Common myeloid progenitor, CD34-positive (primary cell): ENCODE results near the gene CSAG1.
"Not testable (repeated sequence)": the region's sequence is repeated elsewhere in the genome, so short reads cannot be mapped to it uniquely, and the experiment has no call there.

Source experiments
- CTCF ChIA-PET: fragments of 350-600 bp; sonication (Branson Sonifier 250); formaldehyde crosslinking; loops from one replicate; lab custom pipeline; 2021; ENCODE audit warnings: antibody characterized with exemption; lab: Charles Lee
- POLR2A ChIA-PET: fragments of 350-600 bp; sonication (Branson Sonifier 250); formaldehyde crosslinking; loops from one replicate; lab custom pipeline; 2021; ENCODE audit warnings: antibody characterized with exemption; lab: Charles Lee
- DNase-seq, 3 donors: peaks; one replicate each; pipeline versions ENCODE4 v3.0.0 to v3.0.0-alpha.2; 2013
- H3K27ac ChIP-seq, 2 experiments: 1 replicate in 1 of 2; 2 replicates in 1 of 2; pipeline ENCODE4 v1.7.0; 2013; ENCODE audit warnings: inconsistent platforms in 2 of 2, low read length in 2 of 2, mild to moderate bottlenecking in 2 of 2, low read depth in 1 of 2, moderate library complexity in 1 of 2; ENCODE audit not compliant: severe bottlenecking in 2 of 2, insufficient read depth in 1 of 2, poor library complexity in 1 of 2
- H3K27me3 ChIP-seq, 5 experiments: replicated peaks in 2 of 5; 1 replicate in 3 of 5; 2 replicates in 2 of 5; pipeline versions ENCODE4 v1.6.1 to v1.7.0; 2013; ENCODE audit warnings: low read length in 4 of 5, mild to moderate bottlenecking in 2 of 5, moderate library complexity in 2 of 5, inconsistent platforms in 1 of 5; ENCODE audit not compliant: insufficient read depth in 5 of 5, control insufficient read depth in 4 of 5
- H3K36me3 ChIP-seq, 4 experiments: 1 replicate in 2 of 4; 2 replicates in 2 of 4; pipeline versions ENCODE4 v1.6.1 to v1.7.0; 2013; ENCODE audit warnings: low read length in 3 of 4, control low read depth in 1 of 4, mild to moderate bottlenecking in 1 of 4; ENCODE audit not compliant: control insufficient read depth in 4 of 4, insufficient read depth in 4 of 4
- H3K4me1 ChIP-seq, 4 experiments: 1 replicate in 3 of 4; 2 replicates in 1 of 4; pipeline versions ENCODE4 v1.6.1 to v1.7.1; 2013; ENCODE audit warnings: low read length in 3 of 4, mild to moderate bottlenecking in 3 of 4, control low read depth in 1 of 4, inconsistent platforms in 1 of 4, moderate library complexity in 1 of 4; ENCODE audit not compliant: control insufficient read depth in 4 of 4, insufficient read depth in 4 of 4; ENCODE audit errors: control extremely low read depth in 1 of 4
- H3K4me3 ChIP-seq, 7 experiments: 1 replicate in 4 of 7; 2 replicates in 3 of 7; pipeline versions ENCODE4 v1.5.1 to v1.7.0; 2013; ENCODE audit warnings: mild to moderate bottlenecking in 7 of 7, low read length in 6 of 7, moderate library complexity in 6 of 7, inconsistent platforms in 2 of 7, low read depth in 2 of 7, control low read depth in 1 of 7; ENCODE audit not compliant: insufficient read depth in 4 of 7, control insufficient read depth in 1 of 7; ENCODE audit errors: extremely low read depth in 1 of 7
- H3K9me3 ChIP-seq, 5 experiments: 1 replicate in 4 of 5; 2 replicates in 1 of 5; pipeline versions ENCODE4 v1.6.1 to v1.7.1; 2013; ENCODE audit warnings: low read length in 4 of 5, mild to moderate bottlenecking in 2 of 5, inconsistent platforms in 1 of 5, low read depth in 1 of 5, moderate library complexity in 1 of 5; ENCODE audit not compliant: control insufficient read depth in 4 of 5, insufficient read depth in 2 of 5; ENCODE audit errors: control extremely low read depth in 1 of 5
- WGBS: methylation state at CpG from one replicate; pipeline ENCODE4 v1.1.5; 2013; ENCODE audit not compliant: insufficient coverage; 5-methylcytosine and 5-hydroxymethylcytosine counted together

Gene CSAG1

DNA sequence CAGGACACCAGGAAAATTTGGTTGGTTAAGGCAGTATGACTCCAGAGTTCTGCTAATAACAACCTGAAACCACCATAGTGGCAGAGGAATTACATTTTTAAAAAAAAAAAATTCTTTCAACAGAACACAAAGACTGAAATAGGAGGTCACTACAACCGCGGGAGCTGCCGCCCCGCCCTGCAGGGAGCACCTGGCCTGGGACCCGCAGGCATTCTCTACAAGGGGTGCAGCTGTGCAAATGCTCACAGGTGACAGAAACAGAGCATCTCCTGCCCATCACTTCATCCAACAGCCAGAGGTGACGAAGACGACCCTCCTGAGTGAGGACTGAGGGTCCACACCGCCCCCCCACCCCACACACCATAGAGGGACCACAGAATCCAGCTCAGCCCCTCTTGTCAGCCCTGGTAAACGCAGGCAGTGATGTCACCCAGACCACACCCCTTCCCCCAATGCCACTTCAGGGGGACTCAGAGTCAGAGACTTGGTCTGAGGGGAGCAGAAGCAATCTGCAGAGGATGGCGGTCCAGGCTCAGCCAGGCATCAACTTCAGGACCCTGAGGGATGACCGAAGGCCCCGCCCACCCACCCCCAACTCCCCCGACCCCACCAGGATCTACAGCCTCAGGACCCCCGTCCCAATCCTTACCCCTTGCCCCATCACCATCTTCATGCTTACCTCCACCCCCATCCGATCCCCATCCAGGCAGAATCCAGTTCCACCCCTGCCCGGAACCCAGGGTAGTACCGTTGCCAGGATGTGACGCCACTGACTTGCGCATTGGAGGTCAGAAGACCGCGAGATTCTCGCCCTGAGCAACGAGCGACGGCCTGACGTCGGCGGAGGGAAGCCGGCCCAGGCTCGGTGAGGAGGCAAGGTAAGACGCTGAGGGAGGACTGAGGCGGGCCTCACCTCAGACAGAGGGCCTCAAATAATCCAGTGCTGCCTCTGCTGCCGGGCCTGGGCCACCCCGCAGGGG is 35.3 kb downstream of the CSAG1 start, which contains the start of gene MAGEA3:
MAGEA3 (plus strand) TSS at position 843 of the 980 bp plus-strand sequence. CDS start 2,039 bp downstream, outside the sequence.
- POLR2A ChIA-PET, H3K4me3 ChIP-seq, DNase-seq, CTCF ChIA-PET, H3K27ac ChIP-seq, H3K27me3 ChIP-seq, H3K4me1 ChIP-seq, H3K36me3 ChIP-seq, H3K9me3 ChIP-seq: not testable (repeated sequence)
- no CpG with 5 or more reads among the region's 34 CpGs for WGBS

DNA sequence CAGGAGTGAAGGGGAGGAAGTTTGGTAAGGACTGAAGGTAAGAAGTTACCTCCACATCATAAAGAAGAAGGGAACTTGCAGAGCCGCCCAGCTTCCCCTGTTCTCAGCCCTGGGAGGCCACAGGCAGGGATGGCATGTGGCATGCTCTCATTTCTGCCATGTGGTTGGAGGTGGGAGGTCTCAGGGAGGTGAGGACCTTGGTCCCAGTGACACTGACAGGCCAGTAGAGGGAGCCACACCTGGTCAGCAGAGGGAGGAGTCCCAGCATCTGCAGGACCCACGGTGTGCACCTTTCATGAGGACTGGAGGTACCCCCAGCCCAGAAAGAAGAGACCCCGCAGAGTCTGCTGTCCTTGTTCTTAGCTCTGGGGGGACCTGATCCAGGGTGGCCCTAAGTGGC is 52.5 kb downstream of the CSAG1 start:
- DNase-seq, H3K36me3 ChIP-seq, H3K4me1 ChIP-seq, H3K4me3 ChIP-seq, H3K9me3 ChIP-seq, H3K27ac ChIP-seq, POLR2A ChIA-PET, CTCF ChIA-PET, H3K27me3 ChIP-seq: not testable (repeated sequence)
- no CpG with 5 or more reads among the region's 3 CpGs for WGBS
